NCI-H146 treated with DMSO at 0.1 percent for 48 hours (cell line): Measurements from ENCODE around the gene E2F6.

Experiments used
- DNase-seq: peaks from one replicate; lab custom pipeline; 2025; ENCODE audit not compliant: unreplicated experiment; lab: John Stamatoyannopoulos, UW

The E2F6 gene

GRCh38 chr2:11458753-11459152, 7.2 kb downstream of the E2F6 start:
- DNase-seq: no peak

- DNase-seq: no peak
Measured at GRCh38 chr2:11457935-11458334, 8.0 kb downstream of the E2F6 start.

GRCh38 chr2:11456251-11456650, 9.7 kb downstream of the E2F6 start:
- no peak for DNase-seq

GRCh38 chr2:11454824-11455223, 11.1 kb downstream of the E2F6 start:
- no peak for DNase-seq

GRCh38 chr2:11450791-11451190, 15.2 kb downstream of the E2F6 start:
- no peak for DNase-seq

- DNase-seq: peak; percentile 6
Measured at GRCh38 chr2:11446733-11447248, 19.2 kb downstream of the E2F6 start.

- DNase-seq: no peak
Measured at GRCh38 chr2:11444737-11445136, 21.2 kb downstream of the E2F6 start.

GRCh38 chr2:11438555-11439080, 27.3 kb downstream of the E2F6 start:
- DNase-seq: no peak

- DNase-seq: no peak
Measured at GRCh38 chr2:11437602-11438001, 28.4 kb downstream of the E2F6 start.

GRCh38 chr2:11435036-11435435, 30.9 kb downstream of the E2F6 start:
- no peak for DNase-seq

GRCh38 chr2:11434443-11434842, 31.5 kb downstream of the E2F6 start:
- no peak for DNase-seq

- no peak for DNase-seq
Measured at GRCh38 chr2:11433822-11434221, 32.1 kb downstream of the E2F6 start.

- DNase-seq: no peak
Measured at GRCh38 chr2:11430729-11431128, 35.2 kb downstream of the E2F6 start.

- no peak for DNase-seq
Measured at GRCh38 chr2:11427224-11427623, 38.7 kb downstream of the E2F6 start.

- no peak for DNase-seq
Measured at GRCh38 chr2:11422901-11423435, 43.0 kb downstream of the E2F6 start.

GRCh38 chr2:11422491-11422865, 43.5 kb downstream of the E2F6 start:
- no peak for DNase-seq

- no peak for DNase-seq
Measured at GRCh38 chr2:11421863-11422490, 44.0 kb downstream of the E2F6 start.

GRCh38 chr2:11420671-11421070, 45.3 kb downstream of the E2F6 start:
- no peak for DNase-seq

GRCh38 chr2:11420190-11420589, 45.8 kb downstream of the E2F6 start:
- no peak for DNase-seq

- no peak for DNase-seq
Measured at GRCh38 chr2:11419781-11420180, 46.2 kb downstream of the E2F6 start.

- peak; percentile 2 for DNase-seq
Measured at GRCh38 chr2:11417946-11418585, 47.9 kb downstream of the E2F6 start.

- DNase-seq: no peak
Measured at GRCh38 chr2:11416931-11417330, 49.0 kb downstream of the E2F6 start.
